ENCODE measurements around the gene FGF10. TPM values are rescaled to one million over a fixed set of nuclear protein-coding genes. Genes with fewer than 3 reads are reported as not detected.

Gene FGF10
- total RNA-seq (not detected), total RNA-seq (0 reads per million in 2 donors)

DNA sequence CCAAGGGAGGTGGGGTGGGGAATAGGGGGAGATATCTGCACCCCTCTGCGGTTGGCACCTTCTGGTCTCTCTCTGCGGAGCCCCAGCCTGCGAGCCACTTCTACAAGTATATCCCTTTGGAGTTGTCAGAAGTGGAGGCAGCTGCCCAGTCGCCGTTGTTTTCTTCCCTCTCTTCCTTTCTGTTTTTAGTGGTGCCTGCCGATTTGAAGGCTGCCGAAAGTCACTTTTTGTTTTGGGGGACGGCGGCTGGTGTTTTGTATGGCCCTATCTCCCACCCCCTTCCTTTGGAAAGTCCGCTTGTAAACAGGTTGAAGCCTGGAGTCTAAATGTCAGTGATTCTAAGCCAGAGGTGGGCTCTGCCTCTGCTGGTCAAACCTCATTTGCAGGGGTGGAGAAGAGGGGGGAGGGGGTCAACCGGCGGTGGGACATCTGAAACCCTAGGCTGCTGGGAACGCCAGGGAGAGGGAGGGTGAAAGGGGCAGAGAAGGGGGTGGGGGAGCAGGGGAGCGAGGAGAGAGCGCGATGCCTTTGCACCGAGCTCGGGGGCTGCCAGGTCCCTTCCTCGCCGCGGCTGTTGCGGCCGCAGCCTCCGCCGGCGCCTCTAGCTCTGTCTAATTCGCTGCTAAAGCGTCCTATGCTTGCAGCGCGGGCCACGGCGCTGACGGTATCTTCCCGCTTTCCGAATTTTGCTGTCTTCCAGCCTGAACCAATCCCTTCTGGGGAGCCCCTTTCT is at the start of gene FGF10:
Gene FGF10 (minus strand): TSS at position 331 of the 733 bp plus-strand sequence. CDS start 738 bp downstream, outside the sequence.
- H3K27me3 Mint-ChIP-seq: peaks cover 21% of the 10 kb centered on the region
- H3K27ac Mint-ChIP-seq: no peak within 1 kb of the TSS
- H3K4me3 Mint-ChIP-seq: peak within 1 kb of the TSS; percentile 22
- H3K9me3 ChIP-seq (ENCODE audit: control insufficient read depth, low read length, poor library complexity, severe bottlenecking): peaks cover 3% of the 10 kb centered on the region
- DNase-seq (no peak), ATAC-seq (no peak)
- no peaks in the 10 kb centered on the region for H3K4me1 Mint-ChIP-seq
- H3K36me3 Mint-ChIP-seq (ENCODE audit: low read depth): no peaks in the 10 kb centered on the region

DNA sequence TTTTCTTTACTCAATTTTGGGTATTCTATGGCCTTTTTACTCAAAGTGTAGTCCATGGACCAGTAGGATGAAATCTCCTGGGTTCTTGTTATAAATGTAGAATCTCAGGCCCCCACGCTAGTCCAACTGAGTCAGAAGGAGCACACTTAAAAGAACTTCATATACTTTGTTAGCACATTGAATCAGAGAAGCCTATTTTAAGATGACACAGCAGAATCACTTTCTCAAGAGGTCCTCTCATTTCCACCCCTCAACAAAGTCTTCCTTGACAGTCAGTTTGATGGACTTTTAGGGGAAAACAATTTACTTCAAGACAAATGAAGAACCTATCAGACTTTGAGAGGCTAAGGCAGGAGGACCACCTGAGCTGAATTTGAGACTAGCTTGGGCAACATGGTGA is 37.7 kb upstream of the FGF10 start:
- Mint-ChIP-seq H3K4me3 (no peak overlapping the region), H3K4me1 (no peaks in the 10 kb centered on the region), H3K36me3 (ENCODE audit: low read depth) (no peaks in the 10 kb centered on the region), H3K27ac (no peak overlapping the region), H3K27me3 (no peaks in the 10 kb centered on the region)
- ATAC-seq: no peak
- no peak for DNase-seq
- H3K9me3 ChIP-seq (ENCODE audit: control insufficient read depth, low read length, poor library complexity, severe bottlenecking): no peaks in the 10 kb centered on the region

DNA sequence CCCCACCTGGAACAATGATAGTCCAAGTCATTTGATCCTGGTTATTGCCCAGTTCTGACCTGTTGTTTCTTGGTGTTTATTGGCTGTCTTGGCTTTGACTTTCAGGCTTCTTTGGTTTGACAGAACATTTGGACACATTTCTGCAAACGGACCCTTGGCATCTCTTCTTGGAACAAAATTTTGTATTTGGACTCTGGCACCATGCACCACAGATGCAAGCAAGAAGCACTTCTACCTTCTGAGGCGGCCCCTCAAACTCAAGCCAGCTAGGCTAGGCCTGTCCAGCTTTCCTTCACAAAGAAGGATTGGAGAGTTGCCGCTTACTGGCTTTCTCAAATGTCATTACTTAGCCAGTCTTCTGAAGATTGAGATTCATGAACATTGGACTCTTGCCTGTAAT is 23.1 kb upstream of the FGF10 start:
- Mint-ChIP-seq H3K27me3 (no peaks in the 10 kb centered on the region), H3K4me3 (no peak overlapping the region), H3K27ac (no peak overlapping the region), H3K36me3 (ENCODE audit: low read depth) (no peaks in the 10 kb centered on the region), H3K4me1 (no peaks in the 10 kb centered on the region)
- no peak for ATAC-seq
- peaks cover 3% of the 10 kb centered on the region for H3K9me3 ChIP-seq (ENCODE audit: control insufficient read depth, low read length, poor library complexity, severe bottlenecking)
- DNase-seq: no peak

DNA sequence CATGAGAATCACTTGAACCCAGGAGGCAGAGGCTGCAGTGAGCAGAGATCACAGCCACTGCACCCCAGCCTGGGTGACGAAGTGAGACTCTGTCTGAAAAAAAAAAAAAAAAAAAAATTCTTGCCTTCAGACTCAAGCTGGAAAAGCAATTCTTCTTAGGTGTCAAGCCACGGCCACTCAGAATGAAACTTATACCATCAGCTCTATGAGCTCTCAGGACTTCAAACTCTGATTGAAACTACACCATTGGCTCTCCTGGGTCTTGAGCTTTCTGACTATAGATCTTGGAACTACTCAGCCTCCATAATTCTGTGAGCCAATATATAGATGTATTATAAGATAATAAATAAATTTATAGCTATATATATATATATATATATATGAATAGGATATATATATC is 12.9 kb upstream of the FGF10 start:
- ATAC-seq: no peak
- DNase-seq: no peak
- H3K9me3 ChIP-seq (ENCODE audit: control insufficient read depth, low read length, poor library complexity, severe bottlenecking): no peaks in the 10 kb centered on the region
- no peaks in the 10 kb centered on the region for H3K27me3 Mint-ChIP-seq
- H3K4me3 Mint-ChIP-seq: no peak overlapping the region
- H3K4me1 Mint-ChIP-seq: no peaks in the 10 kb centered on the region
- H3K36me3 Mint-ChIP-seq (ENCODE audit: low read depth): no peaks in the 10 kb centered on the region
- no peak overlapping the region for H3K27ac Mint-ChIP-seq

DNA sequence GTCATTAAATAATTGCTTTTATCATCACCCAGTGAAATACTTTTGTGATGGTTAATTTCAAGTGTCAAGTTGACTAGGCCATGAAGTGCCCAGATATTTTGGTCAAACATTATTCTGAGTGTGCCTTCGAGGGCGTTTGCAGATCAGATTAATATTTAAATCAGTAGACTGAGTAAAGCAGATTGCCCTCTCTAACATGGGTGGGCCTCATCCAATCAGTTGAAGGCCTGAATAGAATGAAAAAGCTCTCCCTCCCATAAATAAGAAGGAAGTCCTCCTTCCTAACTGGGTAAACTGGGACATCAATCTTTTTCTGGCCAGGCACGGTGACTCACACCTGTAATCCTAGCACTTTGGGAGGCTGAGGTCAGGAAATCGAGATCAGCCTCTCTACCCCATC is 12.4 kb upstream of the FGF10 start:
- Mint-ChIP-seq H3K27me3 (no peaks in the 10 kb centered on the region), H3K4me1 (no peaks in the 10 kb centered on the region), H3K27ac (no peak overlapping the region), H3K4me3 (no peak overlapping the region), H3K36me3 (ENCODE audit: low read depth) (no peaks in the 10 kb centered on the region)
- ATAC-seq: no peak
- no peaks in the 10 kb centered on the region for H3K9me3 ChIP-seq (ENCODE audit: control insufficient read depth, low read length, poor library complexity, severe bottlenecking)
- no peak for DNase-seq

DNA sequence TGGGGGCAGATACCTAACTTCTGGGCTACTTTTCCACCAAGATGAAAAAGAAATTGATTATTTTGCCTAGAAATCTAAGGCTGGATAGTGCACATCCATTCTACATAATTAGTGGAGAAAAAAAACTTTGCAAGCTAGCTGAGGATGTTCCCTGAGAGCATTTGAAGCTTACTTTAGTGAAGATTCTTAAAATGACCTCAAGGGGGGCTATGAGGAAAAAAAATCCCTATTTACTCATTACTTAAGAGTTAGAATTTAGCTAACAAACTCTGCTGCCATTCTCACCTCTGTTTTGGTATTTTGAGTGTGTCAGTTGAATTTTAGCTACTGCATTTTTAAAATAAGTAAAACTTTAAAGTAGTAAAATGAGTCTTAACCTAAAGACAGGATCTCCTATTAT is 9.2 kb upstream of the FGF10 start:
- ATAC-seq (no peak), DNase-seq (no peak)
- Mint-ChIP-seq H3K27ac (no peak overlapping the region), H3K27me3 (no peaks in the 10 kb centered on the region), H3K4me3 (no peak overlapping the region), H3K4me1 (no peaks in the 10 kb centered on the region), H3K36me3 (ENCODE audit: low read depth) (no peaks in the 10 kb centered on the region)
- no peaks in the 10 kb centered on the region for H3K9me3 ChIP-seq (ENCODE audit: control insufficient read depth, low read length, poor library complexity, severe bottlenecking)

DNA sequence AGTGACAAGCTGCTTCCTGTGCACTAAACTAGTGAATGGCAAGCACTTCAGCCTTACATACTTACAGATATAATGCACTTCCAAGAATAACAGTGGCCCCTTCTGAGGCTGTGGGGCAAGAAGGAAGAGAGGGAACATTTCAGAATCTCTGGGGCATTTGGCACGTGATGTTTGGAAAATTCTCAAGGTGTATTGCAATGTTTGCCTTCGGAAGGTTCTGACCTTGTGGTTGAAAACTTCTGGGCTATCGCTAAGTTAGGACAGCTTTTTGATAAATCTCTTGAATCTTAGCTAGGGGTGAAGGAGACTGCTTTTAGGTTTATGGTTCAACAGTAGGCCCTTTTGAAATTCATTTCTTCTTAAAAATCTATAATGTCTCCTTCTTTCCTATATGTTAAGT is 7.1 kb upstream of the FGF10 start:
- no peaks in the 10 kb centered on the region for H3K9me3 ChIP-seq (ENCODE audit: control insufficient read depth, low read length, poor library complexity, severe bottlenecking)
- H3K27me3 Mint-ChIP-seq: no peaks in the 10 kb centered on the region
- DNase-seq (no peak), ATAC-seq (no peak)
- no peak overlapping the region for H3K27ac Mint-ChIP-seq
- no peaks in the 10 kb centered on the region for H3K36me3 Mint-ChIP-seq (ENCODE audit: low read depth)
- H3K4me3 Mint-ChIP-seq: no peak overlapping the region
- no peaks in the 10 kb centered on the region for H3K4me1 Mint-ChIP-seq

DNA sequence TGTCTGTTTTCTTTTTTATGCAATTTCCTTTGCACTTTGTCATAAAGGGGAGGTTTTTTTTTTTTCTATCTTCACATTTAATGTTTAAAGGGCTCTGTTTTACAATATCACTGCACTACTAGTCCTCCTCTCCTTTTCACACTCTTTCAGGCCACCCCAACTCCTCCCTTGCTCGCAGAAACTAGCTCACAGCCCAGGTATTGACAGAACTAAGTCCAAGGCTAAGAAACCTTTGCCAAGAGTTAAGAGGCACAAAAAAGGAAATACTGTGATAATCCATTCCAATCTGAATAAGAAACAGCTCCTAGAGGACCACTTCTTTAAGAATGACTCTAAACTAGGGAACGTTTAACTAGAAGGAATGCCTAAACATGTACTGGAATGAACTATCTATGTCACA is 1.1 kb upstream of the FGF10 start:
- H3K27me3 Mint-ChIP-seq: peaks cover 21% of the 10 kb centered on the region
- no peak overlapping the region for H3K27ac Mint-ChIP-seq
- ATAC-seq: no peak
- no peaks in the 10 kb centered on the region for H3K4me1 Mint-ChIP-seq
- H3K9me3 ChIP-seq (ENCODE audit: control insufficient read depth, low read length, poor library complexity, severe bottlenecking): peaks cover 3% of the 10 kb centered on the region
- DNase-seq: no peak
- H3K36me3 Mint-ChIP-seq (ENCODE audit: low read depth): no peaks in the 10 kb centered on the region
- no peak overlapping the region for H3K4me3 Mint-ChIP-seq

DNA sequence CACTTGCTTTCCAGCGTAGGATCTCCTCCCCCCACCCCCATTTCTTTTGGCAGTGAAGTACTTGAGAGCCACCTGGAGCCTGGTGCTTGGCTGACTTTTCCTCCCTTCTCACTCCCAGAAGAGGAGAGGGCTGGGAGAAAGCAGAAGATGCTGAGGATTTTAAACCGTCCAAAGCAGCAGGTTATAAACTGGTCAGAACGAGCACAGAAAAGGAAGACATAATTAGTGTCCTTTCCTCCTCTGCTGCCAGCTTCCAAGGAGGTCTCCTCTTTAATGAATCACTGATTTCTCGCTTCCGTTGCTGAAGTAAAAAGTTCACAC is 563 bp upstream of the FGF10 start:
- ATAC-seq: no peak
- Mint-ChIP-seq H3K4me3 (no peak overlapping the region), H3K4me1 (no peaks in the 10 kb centered on the region), H3K27ac (no peak overlapping the region), H3K27me3 (peaks cover 21% of the 10 kb centered on the region), H3K36me3 (ENCODE audit: low read depth) (no peaks in the 10 kb centered on the region)
- DNase-seq: no peak
- H3K9me3 ChIP-seq (ENCODE audit: control insufficient read depth, low read length, poor library complexity, severe bottlenecking): peaks cover 3% of the 10 kb centered on the region

DNA sequence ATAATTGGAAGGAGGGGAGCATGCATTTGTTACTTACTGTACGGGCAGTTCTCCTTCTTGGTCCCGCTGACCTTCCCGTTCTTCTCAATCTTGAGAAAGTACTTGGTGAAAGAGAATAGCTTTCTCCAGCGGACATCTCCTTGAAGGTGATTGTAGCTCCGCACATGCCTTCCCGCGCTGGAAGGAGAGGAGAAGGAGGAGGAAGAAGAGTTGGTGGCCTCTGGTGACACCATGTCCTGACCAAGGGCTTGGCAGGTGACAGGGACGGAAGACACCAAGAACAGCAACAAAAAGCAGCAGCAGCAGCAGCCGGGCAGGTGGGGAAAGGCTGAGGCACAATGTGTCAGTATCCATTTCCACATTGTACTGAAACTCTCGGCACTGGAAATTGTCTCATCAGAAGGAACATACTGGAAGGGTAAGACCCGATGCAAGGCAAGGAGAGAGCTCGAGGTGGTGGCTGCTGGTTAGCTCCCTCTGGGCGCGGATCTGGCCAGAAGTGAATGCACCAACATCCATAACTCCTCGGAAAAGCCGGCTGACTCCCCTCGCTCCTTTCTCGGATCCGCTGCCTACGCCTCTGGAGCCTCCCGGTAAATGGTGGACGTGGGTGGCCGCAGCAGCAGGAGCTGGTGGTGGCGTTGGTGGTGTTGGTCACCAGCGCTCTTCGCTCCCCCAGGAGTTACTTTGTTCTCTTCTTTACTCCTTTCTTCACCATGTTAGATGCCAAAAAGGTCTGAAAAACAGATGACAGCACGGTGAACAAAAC is 715 bp downstream of the FGF10 start:
- H3K4me3 Mint-ChIP-seq: no peak overlapping the region
- no peaks in the 10 kb centered on the region for H3K36me3 Mint-ChIP-seq (ENCODE audit: low read depth)
- ATAC-seq (no peak), DNase-seq (no peak)
- peaks cover 3% of the 10 kb centered on the region for H3K9me3 ChIP-seq (ENCODE audit: control insufficient read depth, low read length, poor library complexity, severe bottlenecking)
- no peak overlapping the region for H3K27ac Mint-ChIP-seq
- peaks cover 21% of the 10 kb centered on the region for H3K27me3 Mint-ChIP-seq
- H3K4me1 Mint-ChIP-seq: no peaks in the 10 kb centered on the region

DNA sequence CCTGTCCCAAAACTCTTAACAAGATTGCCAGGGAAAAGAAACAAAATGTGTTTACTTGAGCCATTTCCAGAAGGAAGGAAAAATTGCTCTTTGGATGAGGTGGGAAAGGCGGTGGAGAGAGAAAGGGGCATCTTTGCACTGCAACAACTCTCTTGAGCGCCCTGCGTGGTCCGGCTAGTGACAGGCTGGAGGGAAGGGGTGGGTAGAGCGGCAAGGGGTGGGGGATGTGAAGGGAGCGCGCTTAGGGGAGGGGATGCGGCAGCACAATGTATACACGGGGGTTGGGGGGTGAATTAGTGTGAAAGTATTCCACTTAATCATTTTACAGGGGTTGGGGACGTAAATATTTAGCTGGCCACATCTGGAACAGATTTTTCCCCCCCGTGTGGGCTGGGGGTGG is 1.3 kb downstream of the FGF10 start:
- peaks cover 21% of the 10 kb centered on the region for H3K27me3 Mint-ChIP-seq
- H3K9me3 ChIP-seq (ENCODE audit: control insufficient read depth, low read length, poor library complexity, severe bottlenecking): peaks cover 3% of the 10 kb centered on the region
- no peak overlapping the region for H3K4me3 Mint-ChIP-seq
- H3K27ac Mint-ChIP-seq: no peak overlapping the region
- ATAC-seq (no peak), DNase-seq (no peak)
- H3K36me3 Mint-ChIP-seq (ENCODE audit: low read depth): no peaks in the 10 kb centered on the region
- no peaks in the 10 kb centered on the region for H3K4me1 Mint-ChIP-seq

DNA sequence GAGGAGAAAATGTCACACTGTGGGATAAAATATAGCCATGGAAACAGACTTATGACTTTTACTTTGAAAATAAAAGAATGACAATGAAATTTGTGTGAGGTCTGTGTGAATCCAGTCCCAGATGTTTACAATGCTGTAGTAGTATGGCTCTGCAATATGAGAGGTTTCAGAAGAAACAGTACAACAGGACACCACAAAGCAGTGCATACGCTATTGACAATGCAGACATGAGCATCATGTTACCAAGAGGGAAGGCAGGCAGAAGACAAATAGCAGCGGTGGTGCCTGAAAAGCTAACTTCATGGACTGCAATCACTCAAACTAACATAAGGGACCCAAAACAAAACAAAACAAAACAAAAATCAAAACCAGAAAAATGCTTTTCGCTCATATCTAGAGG is 1.8 kb downstream of the FGF10 start:
- Mint-ChIP-seq H3K4me3 (no peak overlapping the region), H3K4me1 (no peaks in the 10 kb centered on the region), H3K27me3 (peaks cover 21% of the 10 kb centered on the region), H3K36me3 (ENCODE audit: low read depth) (no peaks in the 10 kb centered on the region), H3K27ac (no peak overlapping the region)
- DNase-seq (no peak), ATAC-seq (no peak)
- H3K9me3 ChIP-seq (ENCODE audit: control insufficient read depth, low read length, poor library complexity, severe bottlenecking): peaks cover 3% of the 10 kb centered on the region

DNA sequence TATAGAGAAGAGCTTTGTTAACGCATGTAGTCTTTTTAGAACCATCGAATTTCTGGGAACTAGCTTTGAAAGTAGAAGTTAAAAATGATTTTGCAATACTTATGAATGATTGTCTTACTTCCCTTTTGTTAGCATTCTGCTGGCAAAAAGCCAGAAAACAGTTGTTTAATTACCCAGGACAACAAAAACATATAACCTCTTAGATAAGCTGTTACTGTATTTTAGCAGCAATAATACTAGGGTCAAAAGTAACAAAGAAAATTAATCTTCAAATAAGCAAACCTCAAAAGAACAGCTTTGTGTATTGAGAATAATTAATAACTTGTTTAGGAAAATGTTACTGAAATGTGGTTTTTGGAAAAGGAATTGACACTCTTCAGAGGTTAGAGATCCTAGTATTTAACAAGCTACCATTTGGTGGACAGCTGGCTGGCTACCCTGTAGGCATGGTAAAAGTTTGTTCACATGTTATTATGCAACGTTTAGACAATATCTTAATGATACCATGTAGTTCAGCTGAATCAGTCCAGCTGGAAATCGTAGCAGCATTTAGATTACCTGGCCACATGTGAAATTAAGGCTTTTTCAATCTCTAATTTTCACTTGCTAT is 3.8 kb downstream of the FGF10 start:
- Mint-ChIP-seq H3K4me3 (no peak overlapping the region), H3K27me3 (peaks cover 16% of the 10 kb centered on the region)
- no peak for DNase-seq

More for the DNA sequence above, 3.8 kb downstream of the FGF10 start:
- H3K9me3 ChIP-seq (ENCODE audit: control insufficient read depth, low read length, poor library complexity, severe bottlenecking): peaks cover 3% of the 10 kb centered on the region
- Mint-ChIP-seq H3K27ac (no peak overlapping the region), H3K36me3 (ENCODE audit: low read depth) (no peaks in the 10 kb centered on the region), H3K4me1 (no peaks in the 10 kb centered on the region)
- ATAC-seq: no peak

Data from T-helper 17 cell (primary cell).